ENCODE measurements around the gene MAD1L1. TPM values are rescaled to one million over a fixed set of nuclear protein-coding genes. Genes with fewer than 3 reads are reported as not detected.

The MAD1L1 gene
- total RNA-seq, 2 experiments from 2014 or later = 157 to 160 TPM

DNA sequence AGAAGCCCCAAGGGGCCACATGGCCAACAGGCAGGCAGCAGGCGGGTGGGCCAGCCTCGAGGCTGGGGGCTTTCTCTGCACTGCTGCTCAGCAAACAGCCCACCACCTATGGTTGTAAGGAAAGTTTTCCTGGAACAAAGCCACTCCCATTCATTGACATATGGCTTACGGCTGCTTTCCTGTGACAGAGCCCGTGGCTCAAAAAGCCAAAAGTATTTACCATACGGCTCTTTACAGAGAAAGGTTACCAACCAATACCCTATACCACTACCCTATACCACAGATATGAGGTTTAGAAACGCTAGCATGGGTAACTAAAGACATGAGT is 152.7 kb downstream of the MAD1L1 start:
- Mint-ChIP-seq H3K27ac (peak overlapping the region; percentile 29), H3K4me3 (no peak overlapping the region), H3K4me1 (ENCODE audit: low read depth) (peaks cover 24% of the 10 kb centered on the region), H3K9me3 (no peaks in the 10 kb centered on the region), H3K27me3 (no peaks in the 10 kb centered on the region), H3K36me3 (ENCODE audit: low read depth) (no peaks in the 10 kb centered on the region)
- no peaks in the 10 kb centered on the region for H3K27me3 ChIP-seq (ENCODE audit: control insufficient read depth in 1 of 2, insufficient read depth in 2 of 2, low read length in 2 of 2)
- intact Hi-C loops (cut with DNase I, micrococcal nuclease) = no loop called here
- H3K9me3 ChIP-seq (ENCODE audit: control insufficient read depth in 1 of 2, insufficient read depth in 1 of 2, low read length in 2 of 2) = no peaks in the 10 kb centered on the region
- ATAC-seq (ENCODE audit: poor library complexity) = no peak
- TF ChIP-seq, protein P1, sequence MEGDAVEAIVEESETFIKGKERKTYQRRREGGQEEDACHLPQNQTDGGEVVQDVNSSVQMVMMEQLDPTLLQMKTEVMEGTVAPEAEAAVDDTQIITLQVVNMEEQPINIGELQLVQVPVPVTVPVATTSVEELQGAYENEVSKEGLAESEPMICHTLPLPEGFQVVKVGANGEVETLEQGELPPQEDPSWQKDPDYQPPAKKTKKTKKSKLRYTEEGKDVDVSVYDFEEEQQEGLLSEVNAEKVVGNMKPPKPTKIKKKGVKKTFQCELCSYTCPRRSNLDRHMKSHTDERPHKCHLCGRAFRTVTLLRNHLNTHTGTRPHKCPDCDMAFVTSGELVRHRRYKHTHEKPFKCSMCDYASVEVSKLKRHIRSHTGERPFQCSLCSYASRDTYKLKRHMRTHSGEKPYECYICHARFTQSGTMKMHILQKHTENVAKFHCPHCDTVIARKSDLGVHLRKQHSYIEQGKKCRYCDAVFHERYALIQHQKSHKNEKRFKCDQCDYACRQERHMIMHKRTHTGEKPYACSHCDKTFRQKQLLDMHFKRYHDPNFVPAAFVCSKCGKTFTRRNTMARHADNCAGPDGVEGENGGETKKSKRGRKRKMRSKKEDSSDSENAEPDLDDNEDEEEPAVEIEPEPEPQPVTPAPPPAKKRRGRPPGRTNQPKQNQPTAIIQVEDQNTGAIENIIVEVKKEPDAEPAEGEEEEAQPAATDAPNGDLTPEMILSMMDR (IDR thresholded peaks at IDR 0.05) = no peak
- peaks cover 16% of the 10 kb centered on the region for H3K4me1 ChIP-seq (ENCODE audit: insufficient read depth, low read length)
- ChIA-PET CTCF (no interaction called here), POLR2A (no interaction called here)
- no peak overlapping the region for H3K27ac ChIP-seq (ENCODE audit: low read depth in 1 of 2, low read length in 2 of 2)
- DNase-seq = no peak
- no peak overlapping the region for H3K4me3 ChIP-seq (ENCODE audit: low read length)
- no peaks in the 10 kb centered on the region for H3K36me3 ChIP-seq (ENCODE audit: insufficient read depth, low read length)

DNA sequence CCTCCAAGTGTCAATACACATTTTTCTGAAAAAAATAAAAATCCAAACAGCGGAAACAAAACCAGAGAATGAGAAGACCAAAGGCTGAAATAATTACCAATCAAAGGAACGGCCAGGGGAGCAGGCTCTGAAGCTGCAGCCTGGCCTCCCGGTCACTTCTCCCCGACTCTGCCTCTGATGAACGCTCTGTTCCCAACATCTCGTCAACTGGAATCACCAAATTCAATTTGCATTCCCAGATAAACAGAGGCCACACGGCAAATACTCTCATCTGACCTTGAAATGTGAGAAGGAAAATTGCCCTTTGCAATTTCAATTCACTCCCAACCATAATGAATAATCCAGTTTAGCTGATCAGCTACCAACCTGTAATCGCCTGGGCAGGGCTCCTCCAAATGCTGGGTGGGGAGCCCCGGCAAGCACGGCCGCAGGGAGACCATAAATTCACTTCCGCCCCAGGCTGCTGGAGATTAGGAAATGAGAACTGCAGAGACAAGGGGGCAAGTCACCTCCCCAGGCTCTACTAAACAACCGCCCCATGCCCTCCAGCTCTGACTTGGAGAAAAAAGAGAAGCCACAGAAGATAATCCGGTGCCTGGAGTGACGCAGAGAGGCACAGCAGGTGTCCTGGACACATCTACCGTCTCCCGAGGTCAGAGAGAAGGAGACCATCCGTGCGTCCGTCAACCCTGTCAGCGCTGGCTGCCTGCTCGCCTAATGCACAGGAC is 153.2 kb downstream of the MAD1L1 start:
- DNase-seq (no peak), ATAC-seq (ENCODE audit: poor library complexity) (peak; percentile 47)
- Histone ChIP-seq H3K36me3 (ENCODE audit: insufficient read depth, low read length) (no peaks in the 10 kb centered on the region), H3K9me3 (ENCODE audit: control insufficient read depth in 1 of 2, insufficient read depth in 1 of 2, low read length in 2 of 2) (no peaks in the 10 kb centered on the region), H3K4me3 (ENCODE audit: low read length) (no peak overlapping the region), H3K27me3 (ENCODE audit: control insufficient read depth in 1 of 2, insufficient read depth in 2 of 2, low read length in 2 of 2) (no peaks in the 10 kb centered on the region), H3K27ac (ENCODE audit: low read depth in 1 of 2, low read length in 2 of 2) (no peak overlapping the region), H3K4me1 (ENCODE audit: insufficient read depth, low read length) (peaks cover 10% of the 10 kb centered on the region)
- Mint-ChIP-seq H3K27me3 (no peaks in the 10 kb centered on the region), H3K36me3 (ENCODE audit: low read depth) (no peaks in the 10 kb centered on the region), H3K27ac (peak overlapping the region; percentile 29), H3K4me3 (no peak overlapping the region), H3K9me3 (no peaks in the 10 kb centered on the region), H3K4me1 (ENCODE audit: low read depth) (peaks cover 19% of the 10 kb centered on the region)
- CTCF ChIA-PET = no interaction called here
- TF ChIP-seq, protein P1 (IDR thresholded peaks at IDR 0.05) = no peak
- POLR2A ChIA-PET = interaction anchor here (0.7 kb wide), 1 partner anchor 93 kb away, joined by 3 read pairs; no protein-coding TSS in a partner anchor
- intact Hi-C loops (cut with DNase I, micrococcal nuclease) = no loop called here

DNA sequence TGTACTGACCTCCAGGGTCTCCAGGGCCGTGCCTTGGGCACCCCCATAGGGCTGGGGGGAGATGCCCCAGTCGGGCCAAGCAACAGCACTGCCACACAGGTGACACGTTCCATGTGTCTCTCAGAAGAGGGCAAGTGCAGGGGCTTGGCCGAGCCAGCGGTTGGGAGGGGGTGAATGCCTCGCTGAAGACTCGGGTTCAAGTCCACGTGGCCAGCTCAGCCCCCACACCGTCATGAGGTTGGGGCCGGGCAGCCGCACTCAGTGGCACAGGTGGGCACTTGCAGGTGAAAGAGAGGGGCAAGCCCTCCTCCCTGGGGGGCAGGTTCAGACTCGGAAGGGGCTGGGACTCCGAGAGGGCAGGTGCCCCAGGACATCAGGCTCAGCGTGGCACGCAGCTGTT is 153.8 kb downstream of the MAD1L1 start:
- ChIA-PET CTCF (no interaction called here), POLR2A (interaction anchor here (0.7 kb wide), 1 partner anchor 92 kb away, joined by 3 read pairs; no protein-coding TSS in a partner anchor)
- intact Hi-C loops (cut with DNase I, micrococcal nuclease) = no loop called here
- ATAC-seq (ENCODE audit: poor library complexity) (no peak), DNase-seq (no peak)
- Mint-ChIP-seq H3K4me1 (ENCODE audit: low read depth) (peaks cover 16% of the 10 kb centered on the region), H3K4me3 (no peak overlapping the region), H3K9me3 (no peaks in the 10 kb centered on the region), H3K36me3 (ENCODE audit: low read depth) (no peaks in the 10 kb centered on the region), H3K27ac (no peak overlapping the region), H3K27me3 (no peaks in the 10 kb centered on the region)
- no peak overlapping the region for H3K4me3 ChIP-seq (ENCODE audit: low read length)
- H3K27me3 ChIP-seq (ENCODE audit: control insufficient read depth in 1 of 2, insufficient read depth in 2 of 2, low read length in 2 of 2) = no peaks in the 10 kb centered on the region
- no peaks in the 10 kb centered on the region for H3K9me3 ChIP-seq (ENCODE audit: control insufficient read depth in 1 of 2, insufficient read depth in 1 of 2, low read length in 2 of 2)
- H3K4me1 ChIP-seq (ENCODE audit: insufficient read depth, low read length) = peaks cover 5% of the 10 kb centered on the region
- no peak overlapping the region for H3K27ac ChIP-seq (ENCODE audit: low read depth in 1 of 2, low read length in 2 of 2)
- no peaks in the 10 kb centered on the region for H3K36me3 ChIP-seq (ENCODE audit: insufficient read depth, low read length)
- TF ChIP-seq, protein P1 (IDR thresholded peaks at IDR 0.05) = no peak
